Breast epithelium (tissue), 4 donors: ENCODE results near the gene RUNX3. TPM values are rescaled to one million over a fixed set of nuclear protein-coding genes. Genes with fewer than 3 reads are reported as not detected.
A peak's percentile ranks its signal among the peaks of the same experiment; 100 is the strongest.

ENCODE experiments used
- DNase-seq, 2 donors: peaks; one replicate each; pipeline ENCODE4 v3.0.0-alpha.2; 2019; ENCODE audit warnings: low spot score in 2 of 2
- H3K27ac ChIP-seq, 2 donors: fragments of 200-600 bp; sonication (generic) in 1 of 2; one replicate each; pipeline ENCODE4 v1.5.1; 2016 to 2019; ENCODE audit warnings: mild to moderate bottlenecking in 1 of 2
- H3K27me3 ChIP-seq, 2 donors: fragments of 200-600 bp; sonication (generic) in 1 of 2; one replicate each; pipeline versions ENCODE4 v1.5.1 to v1.6.0; 2017 to 2019; ENCODE audit warnings: control low read depth in 1 of 2, mild to moderate bottlenecking in 1 of 2
- H3K36me3 ChIP-seq: fragments of 200-600 bp; one replicate; pipeline ENCODE4 v1.5.1; 2019
- H3K4me1 ChIP-seq, 2 donors: fragments of 200-600 bp; sonication (generic); one replicate each; pipeline ENCODE4 v1.5.1; 2016 to 2019; ENCODE audit warnings: control low read depth in 1 of 2
- H3K4me3 ChIP-seq, 3 donors: fragments of 200-600 bp; sonication (generic); 1 replicate in 2 of 3; 2 replicates in 1 of 3; pipeline ENCODE4 v1.5.1; 2016 to 2019; ENCODE audit warnings: mild to moderate bottlenecking in 3 of 3, moderate library complexity in 2 of 3
- H3K9me3 ChIP-seq, 2 donors: fragments of 200-600 bp; sonication (generic) in 1 of 2; one replicate each; pipeline ENCODE4 v1.5.1; 2016 to 2019; ENCODE audit warnings: control low read depth in 1 of 2
- CTCF ChIP-seq, 3 donors: fragments of 450-650 bp; IDR thresholded peaks; one replicate each; pipeline ENCODE4 v1.5.1; 2016 to 2017; ENCODE audit warnings: antibody characterized with exemption in 3 of 3, mild to moderate bottlenecking in 3 of 3, moderate library complexity in 3 of 3
- POLR2A ChIP-seq: fragments of 450-650 bp; IDR thresholded peaks from one replicate; pipeline ENCODE4 v1.6.1; 2016; ENCODE audit warnings: antibody characterized with exemption, mild to moderate bottlenecking, moderate library complexity
- POLR2AphosphoS5 ChIP-seq, 3 donors: sonication (generic); formaldehyde crosslinking; IDR thresholded peaks; one replicate each; pipeline ENCODE4 v1.6.1; 2017; ENCODE audit warnings: antibody characterized with exemption in 3 of 3
- intact Hi-C: fragments of 100-400 bp; cut with DNase I; formaldehyde crosslinking; loops from one replicate; pipeline ENCODE4 v1.15.1; 2023; ENCODE audit warnings: low total_unique reads
- total RNA-seq, 3 donors: library from RNA; depleted of rRNA; stranded (reverse); fragments of >200 nt; gene quantifications; one replicate each; pipeline ENCODE4 v1.1.0, GENCODE V29; 2016

Gene RUNX3
- total RNA-seq, 3 donors from 2014 or later, result 1.9 to 9.1 (median 5.6) TPM

GRCh38 chr1:24886241-24886640 is 43.8 kb downstream of the RUNX3 start:
- intact Hi-C loops, result no loop called here

GRCh38 chr1:24884751-24885150 is 45.3 kb downstream of the RUNX3 start:
- DNase-seq, result no peak
- Histone ChIP-seq H3K9me3 (no peaks in the 10 kb centered on the region), H3K36me3 (no peaks in the 10 kb centered on the region), H3K27ac (no peak overlapping the region), H3K4me3 (no peak overlapping the region), H3K27me3 (no peaks in the 10 kb centered on the region), H3K4me1 (no peaks in the 10 kb centered on the region)
- no peak for TF ChIP-seq CTCF (IDR thresholded peaks at IDR 0.05)
- TF ChIP-seq POLR2AphosphoS5 (IDR thresholded peaks at IDR 0.05), result no peak
- TF ChIP-seq POLR2A, result no peak
- intact Hi-C loops, result no loop called here

More at GRCh38 chr1:24886241-24886640, 43.8 kb downstream of the RUNX3 start:
- Histone ChIP-seq H3K36me3 (no peaks in the 10 kb centered on the region), H3K4me3 (no peak overlapping the region), H3K27ac (no peak overlapping the region), H3K9me3 (no peaks in the 10 kb centered on the region), H3K27me3 (no peaks in the 10 kb centered on the region), H3K4me1 (no peaks in the 10 kb centered on the region)
- TF ChIP-seq CTCF (IDR thresholded peaks at IDR 0.05) (no peak), POLR2A (no peak), POLR2AphosphoS5 (IDR thresholded peaks at IDR 0.05) (no peak)
- DNase-seq, result peak in 1 of 2 donors; percentile 12

- no peaks in the 10 kb centered on the region for H3K36me3 ChIP-seq
These were observed 49.0 kb downstream of the RUNX3 start for GRCh38 chr1:24881034-24881433.

GRCh38 chr1:24878775-24879742 is 51.0 kb downstream of the RUNX3 start:
- H3K4me3 ChIP-seq, result no peak overlapping the region
- no peaks in the 10 kb centered on the region for H3K4me1 ChIP-seq
- DNase-seq, result no peak
- no peak overlapping the region for H3K27ac ChIP-seq
- H3K27me3 ChIP-seq, result no peaks in the 10 kb centered on the region
- intact Hi-C loops, result no loop called here
- TF ChIP-seq POLR2AphosphoS5 (IDR thresholded peaks at IDR 0.05), result no peak
- TF ChIP-seq CTCF (IDR thresholded peaks at IDR 0.05), result no peak
- no peak for TF ChIP-seq POLR2A
- H3K36me3 ChIP-seq, result no peaks in the 10 kb centered on the region
- no peaks in the 10 kb centered on the region for H3K9me3 ChIP-seq

More at GRCh38 chr1:24881034-24881433, 49.0 kb downstream of the RUNX3 start:
- no peaks in the 10 kb centered on the region for H3K27me3 ChIP-seq
- H3K4me1 ChIP-seq, result no peaks in the 10 kb centered on the region
- intact Hi-C loops, result no loop called here
- no peak overlapping the region for H3K4me3 ChIP-seq
- H3K9me3 ChIP-seq, result no peaks in the 10 kb centered on the region
- no peak overlapping the region for H3K27ac ChIP-seq
- no peak for DNase-seq
- TF ChIP-seq CTCF (IDR thresholded peaks at IDR 0.05) (no peak), POLR2AphosphoS5 (IDR thresholded peaks at IDR 0.05) (no peak), POLR2A (no peak)

- Histone ChIP-seq H3K4me1 (no peaks in the 10 kb centered on the region), H3K4me3 (no peak overlapping the region), H3K36me3 (no peaks in the 10 kb centered on the region), H3K9me3 (no peaks in the 10 kb centered on the region), H3K27ac (no peak overlapping the region), H3K27me3 (no peaks in the 10 kb centered on the region)
- intact Hi-C loops, result no loop called here
- no peak for DNase-seq
- TF ChIP-seq CTCF (IDR thresholded peaks at IDR 0.05) (no peak), POLR2A (no peak), POLR2AphosphoS5 (IDR thresholded peaks at IDR 0.05) (no peak)
These were observed 52.0 kb downstream of the RUNX3 start for GRCh38 chr1:24878045-24878444.
